K562 (cell line): ENCODE results near the gene DDAH2. TPM values are rescaled to one million over a fixed set of nuclear protein-coding genes. Genes with fewer than 3 reads are reported as not detected.

Experiments
- LARP7 ChIP-seq: fragments of 450-650 bp; IDR thresholded peaks from 2 replicates; pipeline ENCODE4 v1.6.1; 2016
- POLR2AphosphoS2 ChIP-seq: IDR thresholded peaks from 2 replicates; pipeline ENCODE4 v1.6.1; 2012; ENCODE audit warnings: low read length, improper control_type of control experiment
- SIX5 ChIP-seq, 2 experiments: IDR thresholded peaks; 2 replicates each; pipeline ENCODE4 v1.6.1; 2011; ENCODE audit warnings: low read length in 2 of 2, borderline replicate concordance in 1 of 2, low read depth in 1 of 2, mild to moderate bottlenecking in 1 of 2, moderate library complexity in 1 of 2; ENCODE audit not compliant: insufficient read depth in 1 of 2
- SMARCA5 ChIP-seq: fragments of 450-650 bp; IDR thresholded peaks from 2 replicates; pipeline ENCODE4 v1.6.1; 2016
- TBL1XR1 ChIP-seq, 2 experiments: IDR thresholded peaks; 2 replicates each; pipeline ENCODE4 v1.6.1; 2012; ENCODE audit warnings: improper control_type of control experiment in 2 of 2, low read length in 2 of 2, mild to moderate bottlenecking in 1 of 2
- ZNF318 ChIP-seq, 2 experiments: fragments of 450-650 bp; IDR thresholded peaks; 2 replicates each; pipeline ENCODE4 v1.6.1; 2016; ENCODE audit warnings: mild to moderate bottlenecking in 2 of 2, borderline replicate concordance in 1 of 2, low read depth in 1 of 2, moderate library complexity in 1 of 2
- polyA plus RNA-seq, 8 experiments: library from polyadenylated mRNA; depleted of rRNA in 4 of 8; stranded (reverse) in 5 of 8; unstranded in 3 of 8; fragments of >200 nt; fragmentation: Nextera tagmentation in 2 of 8; fragmentation: Illumina TruSeq in 1 of 8; extraction: Ambion mirVana in 2 of 8; extraction: Trizol in 1 of 8; gene quantifications; 2 replicates each; pipeline versions ENCODE4 v1.2.1 to v1.2.3, GENCODE V29; 2011 to 2014; ENCODE audit warnings: inconsistent platforms in 1 of 8, missing spikeins in 1 of 8
- total RNA-seq, 7 experiments: library from RNA; depleted of rRNA in 6 of 7; stranded (reverse); fragments of >200 nt in 6 of 7; fragmentation: Illumina TruSeq in 2 of 7; extraction: Trizol in 2 of 7; gene quantifications; 2 replicates each; pipeline versions ENCODE4 v1.2.1 to v1.2.3, GENCODE V29; 2011 to 2021; ENCODE audit warnings: low replicate concordance in 1 of 7

The DDAH2 gene
- total and polyA plus RNA-seq, 9 of the 15 experiments (the other 6 are each of a cell fraction or from before 2014, with no cell fraction given): 1.8 to 45.4 (median 21.4) TPM

GRCh38 chr6:31697555-31697954, 31.5 kb downstream of the DDAH2 start (continued):
- TF ChIP-seq SMARCA5: peak; percentile 58; the same call in 1 of the 2 replicates
- TF ChIP-seq SIX5 (IDR thresholded peaks at IDR 0.05; ENCODE audit: borderline replicate concordance in 1 of 2, insufficient read depth in 1 of 2, low read depth in 1 of 2, low read length in 2 of 2): 0 out of 4 replicates have a peak, but pooled peaks of 1 of the 2 experiments have one; percentile 12
- TF ChIP-seq TBL1XR1 (IDR thresholded peaks at IDR 0.05; ENCODE audit: low read length in 2 of 2): no peak
- TF ChIP-seq LARP7: 0 out of 2 replicates have a peak, but pooled peaks have one; percentile 36
- 0 out of 2 replicates have a peak, but pooled peaks have one; percentile 36 for TF ChIP-seq POLR2AphosphoS2
- TF ChIP-seq ZNF318 (IDR thresholded peaks at IDR 0.05; ENCODE audit: borderline replicate concordance in 1 of 2, low read depth in 1 of 2): peak in 1 of 2 experiments; percentile 16; a peak in 1 of 4 replicates
